Esophagus muscularis mucosa (tissue), 4 donors: ENCODE results near the gene PPP4C. TPM values are rescaled to one million over a fixed set of nuclear protein-coding genes. Genes with fewer than 3 reads are reported as not detected.

Experiments used
- DNase-seq: peaks from one replicate; pipeline ENCODE4 v3.0.0-alpha.2; 2017; ENCODE audit errors: extremely low spot score
- H3K27ac ChIP-seq, 4 donors: fragments of 200-600 bp; sonication (generic); replicated peaks in 1 of 4; 1 replicate in 3 of 4; 2 replicates in 1 of 4; pipeline ENCODE4 v1.5.1; 2016 to 2019; ENCODE audit warnings: mild to moderate bottlenecking in 1 of 4
- H3K27me3 ChIP-seq, 4 donors: fragments of 200-600 bp; sonication (generic); one replicate each; pipeline versions ENCODE4 v1.5.1 to v1.6.0; 2016 to 2019
- H3K36me3 ChIP-seq, 4 donors: fragments of 200-600 bp; sonication (generic); one replicate each; pipeline ENCODE4 v1.5.1; 2016 to 2019
- H3K4me1 ChIP-seq, 4 donors: fragments of 200-600 bp; sonication (generic); one replicate each; pipeline ENCODE4 v1.5.1; 2016 to 2019
- H3K4me3 ChIP-seq, 4 donors: fragments of 200-600 bp; sonication (generic); 1 replicate in 2 of 4; 2 replicates in 2 of 4; pipeline ENCODE4 v1.5.1; 2016 to 2019; ENCODE audit warnings: mild to moderate bottlenecking in 4 of 4, moderate library complexity in 1 of 4
- H3K9me3 ChIP-seq, 4 donors: fragments of 200-600 bp; sonication (generic); 1 replicate in 3 of 4; 2 replicates in 1 of 4; pipeline ENCODE4 v1.5.1; 2016 to 2019
- CTCF ChIP-seq, 3 experiments: fragments of 200-600 bp in 2 of 3; fragments of 450-650 bp in 1 of 3; sonication (generic) in 2 of 3; IDR thresholded peaks; one replicate each; pipeline ENCODE4 v1.5.1; 2017 to 2019; ENCODE audit warnings: antibody characterized with exemption in 3 of 3, mild to moderate bottlenecking in 2 of 3, moderate library complexity in 1 of 3
- EP300 ChIP-seq: sonication (generic); formaldehyde crosslinking; IDR thresholded peaks from one replicate; pipeline ENCODE4 v1.6.1; 2017; ENCODE audit warnings: antibody characterized with exemption
- POLR2A ChIP-seq: fragments of 450-650 bp; IDR thresholded peaks from one replicate; pipeline ENCODE4 v1.6.1; 2017; ENCODE audit warnings: antibody characterized with exemption, moderate library complexity, mild to moderate bottlenecking, low read depth
- POLR2AphosphoS5 ChIP-seq, 2 donors: sonication (generic); formaldehyde crosslinking; IDR thresholded peaks; one replicate each; pipeline ENCODE4 v1.6.1; 2017; ENCODE audit warnings: antibody characterized with exemption in 2 of 2
- WGBS: methylation state at CpG from one replicate; pipeline ENCODE4 v1.1.5; 2018; 5-methylcytosine and 5-hydroxymethylcytosine counted together
- intact Hi-C: fragments of 100-400 bp; cut with DNase I; formaldehyde crosslinking; loops from one replicate; pipeline ENCODE4 v1.15.1; 2023
- total RNA-seq, 4 donors: library from RNA; depleted of rRNA; stranded (reverse); fragments of >200 nt; gene quantifications; one replicate each; pipeline versions ENCODE4 v1.1.0 to v1.2.1, GENCODE V29; 2016

PPP4C gene
- total RNA-seq, 4 donors from 2014 or later: 43.6 to 61.3 (median 51.5) TPM

- peak overlapping the region in 1 of 4 donors; percentile 93 for H3K27ac ChIP-seq
- TF ChIP-seq POLR2A (no peak), CTCF (IDR thresholded peaks at IDR 0.05) (no peak), POLR2AphosphoS5 (IDR thresholded peaks at IDR 0.05) (no peak)
- intact Hi-C loops: no loop called here
- no peak overlapping the region for H3K4me3 ChIP-seq
- H3K27me3 ChIP-seq: no peaks in the 10 kb centered on the region
- H3K4me1 ChIP-seq: peaks cover 29 to 46% (median 39%) of the 10 kb centered on the region in 4 donors
- no peak for DNase-seq
- H3K9me3 ChIP-seq: no peaks in the 10 kb centered on the region
- 69% methylated on average over 6 of the region's 6 CpGs for whole genome bisulfite sequencing
- peaks cover 37 to 69% (median 63%) of the 10 kb centered on the region in 4 donors for H3K36me3 ChIP-seq
These were observed 1.9 kb downstream of the PPP4C start for GRCh38 chr16:30077656-30078055.

GRCh38 chr16:30078744-30079143, 3.0 kb downstream of the PPP4C start:
- Histone ChIP-seq H3K4me3 (no peak overlapping the region), H3K36me3 (peaks cover 40 to 69% (median 64%) of the 10 kb centered on the region in 4 donors), H3K27ac (no peak overlapping the region), H3K9me3 (no peaks in the 10 kb centered on the region), H3K27me3 (no peaks in the 10 kb centered on the region), H3K4me1 (peaks cover 29 to 46% (median 39%) of the 10 kb centered on the region in 4 donors)
- TF ChIP-seq CTCF (IDR thresholded peaks at IDR 0.05) (no peak), POLR2A (no peak), POLR2AphosphoS5 (IDR thresholded peaks at IDR 0.05) (no peak), EP300 (no peak)
- intact Hi-C loops: no loop called here
- no peak for DNase-seq
- WGBS: 85% methylated on average over 7 of the region's 7 CpGs

GRCh38 chr16:30079480-30079879, 3.7 kb downstream of the PPP4C start:
- no peak overlapping the region for H3K4me3 ChIP-seq
- no peaks in the 10 kb centered on the region for H3K9me3 ChIP-seq
- H3K27ac ChIP-seq: no peak overlapping the region
- TF ChIP-seq EP300: no peak
- TF ChIP-seq POLR2A: no peak
- TF ChIP-seq POLR2AphosphoS5 (IDR thresholded peaks at IDR 0.05): no peak
- no peak for TF ChIP-seq CTCF (IDR thresholded peaks at IDR 0.05)
- DNase-seq: no peak
- peaks cover 29 to 45% (median 39%) of the 10 kb centered on the region in 4 donors for H3K4me1 ChIP-seq
- 87% methylated on average over 7 of the region's 7 CpGs for WGBS
- no peaks in the 10 kb centered on the region for H3K27me3 ChIP-seq
- intact Hi-C loops: no loop called here
- H3K36me3 ChIP-seq: peaks cover 41 to 74% (median 71%) of the 10 kb centered on the region in 4 donors

GRCh38 chr16:30082545-30083090, 6.8 kb downstream of the PPP4C start:
- H3K27ac ChIP-seq: no peak overlapping the region
- 85% methylated on average over 20 of the region's 20 CpGs for WGBS
- intact Hi-C loops: no loop called here
- H3K4me1 ChIP-seq: peaks cover 12 to 27% (median 20%) of the 10 kb centered on the region in 4 donors
- H3K4me3 ChIP-seq: no peak overlapping the region
- H3K36me3 ChIP-seq: peaks cover 46 to 82% (median 81%) of the 10 kb centered on the region in 4 donors
- DNase-seq: no peak
- no peak for TF ChIP-seq POLR2AphosphoS5 (IDR thresholded peaks at IDR 0.05)
- TF ChIP-seq EP300: no peak
- no peak for TF ChIP-seq CTCF (IDR thresholded peaks at IDR 0.05)
- TF ChIP-seq POLR2A: no peak
- no peaks in the 10 kb centered on the region for H3K9me3 ChIP-seq
- no peaks in the 10 kb centered on the region for H3K27me3 ChIP-seq
